CD4-positive, alpha-beta T cell treated with Interleukin-1 beta for 1 hour (primary cell): Measurements from ENCODE around the gene ARHGAP27.
"Not testable (repeated sequence)": the region's sequence is repeated elsewhere in the genome, so short reads cannot be mapped to it uniquely, and the experiment has no call there.

Experiments
- DNase-seq, 2 donors: peaks; one replicate each; pipeline ENCODE4 v3.0.0-alpha.2; 2020 to 2022

ARHGAP27 gene

GRCh38 chr17:45446872-45447625 lies 14.4 kb upstream of the ARHGAP27 start:
- not testable (repeated sequence) for DNase-seq

GRCh38 chr17:45445901-45446743 lies 13.5 kb upstream of the ARHGAP27 start:
- peak in 1 of 2 donors; percentile 34 for DNase-seq

- DNase-seq = not testable (repeated sequence)
These were observed 12.5 kb upstream of the ARHGAP27 start for GRCh38 chr17:45444856-45445820.

DNA sequence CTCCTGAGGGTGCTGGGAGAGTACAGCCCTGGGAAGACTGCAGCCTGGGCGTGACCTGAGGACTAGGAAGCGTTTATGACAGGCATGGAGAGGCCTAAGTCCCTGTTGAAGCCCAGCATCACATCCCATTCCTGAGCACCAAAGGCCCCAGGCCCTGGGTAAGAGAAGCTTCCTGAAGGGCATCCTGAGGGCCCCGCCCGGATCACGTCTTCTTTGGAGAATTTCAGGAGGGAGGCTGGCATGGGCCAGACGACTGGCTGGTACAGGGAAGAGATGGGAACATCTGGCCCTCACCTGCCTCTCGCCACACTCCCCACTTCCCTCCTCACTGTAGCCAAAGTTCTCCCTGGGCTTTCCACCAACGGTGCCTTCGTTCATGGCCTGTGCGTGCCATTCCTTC lies 11.6 kb upstream of the ARHGAP27 start:
- DNase-seq = not testable (repeated sequence)

GRCh38 chr17:45443371-45444260 lies 10.9 kb upstream of the ARHGAP27 start:
- not testable (repeated sequence) for DNase-seq

DNA sequence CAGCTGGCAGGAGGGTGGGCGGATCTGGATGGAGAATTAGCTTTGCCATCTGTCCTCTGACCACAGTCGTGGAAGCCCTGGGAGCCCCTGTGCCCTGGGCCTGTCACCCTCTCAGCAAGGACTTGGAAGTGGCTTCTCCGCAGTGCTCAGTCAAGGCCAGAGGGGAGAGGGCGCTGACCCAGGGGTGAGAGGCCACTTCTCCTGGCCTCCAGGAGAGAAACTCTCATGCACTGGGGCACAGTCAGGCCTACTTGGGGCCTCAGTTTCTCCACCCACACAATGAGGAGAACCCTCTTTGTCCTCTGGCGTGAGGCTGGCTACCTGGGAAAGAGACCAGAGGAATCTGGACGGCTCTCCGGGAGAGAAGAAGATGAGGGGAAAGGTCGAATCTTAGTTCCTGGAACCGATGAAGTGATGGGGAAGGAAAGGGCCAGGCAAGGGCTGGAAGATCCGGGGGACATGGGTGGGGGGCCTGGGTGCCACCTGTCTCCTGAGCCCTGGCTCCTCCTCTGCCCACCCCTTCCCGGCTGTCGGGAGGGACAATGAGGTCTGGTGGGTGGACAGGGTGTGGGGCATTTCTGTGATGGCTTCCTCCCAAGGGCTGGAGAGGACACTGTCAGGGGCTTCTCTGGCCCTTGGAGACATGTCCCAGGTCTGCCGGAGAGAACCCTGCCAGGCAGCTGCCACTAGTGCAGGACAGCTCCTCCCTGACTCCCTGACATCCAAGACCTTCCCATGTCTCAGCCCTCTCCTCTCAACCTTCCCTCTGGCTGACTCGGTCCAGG lies 9.0 kb upstream of the ARHGAP27 start:
- no peak for DNase-seq

DNA sequence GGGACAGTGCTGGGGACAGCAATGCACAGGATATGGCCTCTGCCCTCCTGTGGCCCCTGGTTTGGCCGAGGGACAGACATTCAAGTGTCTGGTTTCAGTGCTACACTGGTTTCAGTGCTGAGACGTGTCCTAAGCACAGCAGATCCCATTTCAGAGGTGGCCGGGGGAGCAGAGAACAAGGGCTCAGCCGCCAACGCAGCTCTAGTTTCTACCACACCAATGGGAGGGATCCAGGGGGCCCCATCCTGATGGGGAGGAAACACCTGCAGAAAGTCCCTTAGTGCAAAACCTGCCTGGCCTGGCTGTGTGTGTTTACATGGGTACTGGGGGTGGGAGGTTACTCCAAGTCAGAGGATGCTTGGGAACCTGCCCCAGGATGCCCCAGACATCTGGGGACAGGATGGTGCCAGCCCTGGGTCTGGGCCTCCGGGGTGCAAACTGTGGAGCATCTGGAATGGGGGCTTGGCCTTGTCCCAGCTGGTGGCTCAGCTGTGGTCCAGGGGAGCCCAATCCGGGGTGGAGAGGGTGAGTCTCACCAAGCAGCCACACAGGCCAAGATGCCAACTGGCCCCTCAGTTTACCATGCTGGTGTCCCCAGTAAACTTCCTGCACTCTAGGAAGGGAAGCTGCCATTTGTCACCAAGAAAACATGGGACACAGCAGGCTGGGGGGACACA lies 8.3 kb upstream of the ARHGAP27 start:
- not testable (repeated sequence) for DNase-seq

- no peak for DNase-seq
These were observed 7.6 kb upstream of the ARHGAP27 start for GRCh38 chr17:45440161-45440778.

DNA sequence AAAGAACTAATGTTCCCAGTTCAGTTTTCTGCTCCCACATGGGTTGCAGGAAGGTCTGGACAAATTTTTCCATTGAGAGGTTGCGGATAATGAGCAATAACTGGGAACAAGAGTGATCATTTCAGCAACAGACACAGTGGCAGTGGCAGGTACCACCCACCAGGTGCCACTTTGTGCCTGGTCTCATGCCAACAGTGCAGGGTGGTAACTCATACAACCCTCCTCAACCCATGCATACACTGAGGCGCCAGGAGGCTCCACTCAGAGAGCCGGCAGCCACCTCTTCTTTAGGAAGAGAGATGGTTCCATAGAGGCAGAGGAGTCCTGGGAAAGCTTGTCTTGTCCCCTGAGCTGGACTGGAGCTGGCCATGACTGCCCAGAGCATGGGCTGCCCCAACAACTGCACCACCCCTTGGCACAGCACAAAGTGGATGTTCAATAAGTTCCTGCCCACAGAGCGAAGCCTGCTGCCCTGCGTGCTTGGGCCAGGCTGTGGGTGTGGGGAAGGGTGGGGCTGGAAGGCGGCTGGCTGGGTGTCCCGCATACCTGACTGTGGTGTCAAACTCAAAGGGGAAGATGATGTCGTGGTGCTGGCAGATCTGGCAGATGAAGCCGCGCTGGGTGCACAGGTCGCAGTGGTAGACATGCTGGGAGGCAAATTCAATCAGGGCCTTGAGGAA lies 6.4 kb upstream of the ARHGAP27 start:
- DNase-seq = no peak

GRCh38 chr17:45437465-45438283 lies 5.0 kb upstream of the ARHGAP27 start:
- DNase-seq = no peak

GRCh38 chr17:45436625-45437464 lies 4.2 kb upstream of the ARHGAP27 start:
- DNase-seq = no peak

DNA sequence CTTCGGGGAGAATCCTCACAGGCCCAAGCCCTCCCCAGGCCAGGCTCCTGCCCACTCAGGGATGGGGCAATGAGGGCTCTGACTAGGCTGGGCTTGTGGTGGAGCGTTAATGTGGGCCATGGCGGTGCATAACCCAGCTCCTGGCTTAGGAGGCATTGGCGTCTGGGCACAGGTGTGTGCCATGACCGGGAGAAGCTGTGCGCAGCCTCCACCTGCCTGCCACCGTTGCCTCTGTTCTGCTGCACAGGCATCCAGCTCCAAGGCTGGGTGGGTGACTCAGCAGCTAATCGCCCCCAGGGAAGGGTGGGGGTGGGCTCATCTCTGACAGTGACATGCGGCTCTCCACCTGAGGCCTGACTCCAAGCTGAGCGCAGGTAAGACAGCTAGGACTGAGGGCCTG lies 3.5 kb upstream of the ARHGAP27 start:
- no peak for DNase-seq

GRCh38 chr17:45435481-45435880 lies 2.8 kb upstream of the ARHGAP27 start:
- no peak for DNase-seq

DNA sequence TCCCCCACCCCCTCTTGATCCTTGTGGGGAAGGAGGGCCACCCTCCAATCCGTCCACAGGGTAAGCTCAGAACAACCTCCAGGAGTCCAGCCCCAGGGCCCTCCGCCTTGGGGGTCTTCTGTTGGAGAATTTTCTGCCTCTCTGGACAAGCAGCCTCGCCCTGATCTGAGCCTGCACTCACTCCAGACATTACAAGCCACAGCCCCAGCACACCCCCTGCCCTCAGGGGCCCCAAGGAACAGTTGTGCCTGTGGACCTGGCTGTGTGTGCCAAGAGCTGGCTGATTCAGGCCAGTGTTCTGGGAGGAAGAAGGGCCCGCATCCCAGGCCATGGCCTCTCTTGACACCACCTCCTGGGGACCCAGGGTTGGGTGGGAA lies 477 bp upstream of the ARHGAP27 start:
- DNase-seq = no peak

- DNase-seq = peak; percentile 75 to 76
These were observed 902 bp downstream of the ARHGAP27 start for GRCh38 chr17:45431531-45432404.
